NB4 (cell line): ENCODE measurements around the gene LYPD6B.

Experiments used
- DNase-seq: peaks from one replicate; pipeline ENCODE4 v3.0.0; 2010; ENCODE audit warnings: low read depth
- H3K4me3 ChIP-seq: one replicate; pipeline ENCODE4 v1.5.1; 2011; ENCODE audit warnings: mild to moderate bottlenecking, low read depth, low read length, moderate library complexity
- CTCF ChIP-seq: IDR thresholded peaks from one replicate; pipeline ENCODE4 v1.5.1; 2012; ENCODE audit warnings: low read depth, low read length
- MAX ChIP-seq: IDR thresholded peaks from 2 replicates; pipeline ENCODE4 v1.6.1; 2011; ENCODE audit warnings: low read depth, low read length
- MYC ChIP-seq: IDR thresholded peaks from 2 replicates; pipeline ENCODE4 v1.6.1; 2011; ENCODE audit warnings: low read depth, low read length
- POLR2A ChIP-seq: IDR thresholded peaks from 2 replicates; pipeline ENCODE4 v1.6.1; 2011; ENCODE audit warnings: mild to moderate bottlenecking; ENCODE audit not compliant: insufficient read length; ENCODE audit errors: extremely low read depth

Gene LYPD6B

GRCh38 chr2:149076863-149077412 is 38.4 kb downstream of the LYPD6B start:
- DNase-seq: no peak
- TF ChIP-seq CTCF (no peak), MAX (no peak)
- H3K4me3 ChIP-seq: no peak overlapping the region

- TF ChIP-seq CTCF: no peak
- TF ChIP-seq POLR2A: no peak
- no peak for TF ChIP-seq MAX
- no peak for TF ChIP-seq MYC
- DNase-seq: no peak
- no peak overlapping the region for H3K4me3 ChIP-seq
These were observed 39.4 kb downstream of the LYPD6B start for GRCh38 chr2:149077861-149078260.

- no peak for TF ChIP-seq POLR2A
- TF ChIP-seq MAX: no peak
- no peak for TF ChIP-seq MYC
- TF ChIP-seq CTCF: no peak
- H3K4me3 ChIP-seq: no peak overlapping the region
- DNase-seq: no peak
These were observed 41.6 kb downstream of the LYPD6B start for GRCh38 chr2:149080099-149080498.

- peak; percentile 27 for DNase-seq
- TF ChIP-seq POLR2A (no peak), CTCF (no peak)
- no peak overlapping the region for H3K4me3 ChIP-seq
These were observed 42.5 kb downstream of the LYPD6B start for GRCh38 chr2:149080971-149081370.

DNA sequence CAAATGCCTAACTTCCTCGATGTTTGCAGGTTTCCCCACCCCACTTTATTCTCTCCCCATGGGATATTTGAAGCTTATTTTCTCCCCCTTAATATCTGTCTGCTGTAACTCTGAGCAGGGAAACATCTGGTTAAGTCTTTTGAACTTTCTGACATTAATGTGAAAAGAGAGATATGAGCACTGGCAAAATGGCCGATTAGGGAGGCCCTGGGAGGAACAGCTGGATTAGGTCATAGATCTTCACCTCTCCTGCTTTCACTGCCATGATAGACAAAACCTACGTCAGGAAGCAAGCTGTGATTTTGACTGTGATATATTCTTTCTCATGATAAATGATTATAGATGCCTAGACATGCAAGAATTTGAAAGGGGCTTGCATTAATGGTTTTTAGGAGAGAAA is 43.6 kb downstream of the LYPD6B start:
- H3K4me3 ChIP-seq: no peak overlapping the region
- no peak for DNase-seq
- TF ChIP-seq CTCF (no peak), POLR2A (no peak), MAX (no peak), MYC (no peak)

- H3K4me3 ChIP-seq: no peak overlapping the region
- no peak for TF ChIP-seq MAX
- no peak for TF ChIP-seq POLR2A
- TF ChIP-seq MYC: no peak
- no peak for TF ChIP-seq CTCF
- DNase-seq: no peak
These were observed 44.2 kb downstream of the LYPD6B start for GRCh38 chr2:149082735-149083134.
